ENCODE measurements around the gene FAM170A. TPM values are rescaled to one million over a fixed set of nuclear protein-coding genes. Genes with fewer than 3 reads are reported as not detected.

Gene FAM170A
- not detected in 2 replicates for total RNA-seq

DNA sequence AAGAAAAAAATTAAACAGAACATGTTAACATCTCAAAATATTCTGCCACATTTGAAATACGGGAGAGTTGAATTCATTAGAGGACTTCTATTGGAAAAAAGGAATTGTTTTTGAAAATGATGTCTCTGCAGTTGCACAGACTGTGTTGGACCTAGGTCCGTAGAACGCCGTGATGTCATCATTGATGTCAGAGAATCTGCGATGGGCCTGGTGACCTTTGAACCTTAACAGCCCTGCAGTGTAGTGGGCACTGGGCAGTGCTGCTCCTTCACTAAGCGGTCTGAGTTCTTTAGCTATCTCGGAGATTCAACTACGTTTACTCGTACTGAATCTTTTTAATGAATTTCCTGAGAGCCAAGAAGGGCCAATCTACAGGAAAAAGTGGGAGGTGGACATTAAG is at the start of gene FAM170A:
FAM170A (plus strand) TSS at position 220 of the 400 bp plus-strand sequence. CDS start 211 bp downstream, outside the sequence.

Other genes with a start within 250 kb of the FAM170A start
- gene HSD17B4, start 177.1 kb upstream of the FAM170A start, total RNA-seq = 53.4 and 67.0 TPM in 2 replicates